Measurements from ENCODE around the gene MAN1A1.

DNA sequence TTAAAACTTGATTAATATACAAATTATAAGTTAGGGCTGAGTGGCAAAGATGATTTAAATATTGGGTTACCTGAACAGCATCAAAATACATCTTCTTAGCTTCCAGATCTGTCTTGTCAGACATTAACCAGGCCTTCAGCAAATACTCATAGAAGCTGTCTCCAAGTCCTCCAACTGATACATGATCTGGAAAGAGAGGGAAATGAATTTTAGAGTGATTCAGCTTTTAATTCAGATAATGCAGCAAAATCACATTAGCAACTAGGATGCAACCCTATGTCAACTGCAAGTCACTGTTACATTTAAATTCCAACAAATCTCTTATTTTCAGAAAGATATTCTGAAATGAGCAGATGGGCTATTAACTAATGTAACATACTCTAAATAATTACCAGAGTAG, 155.9 kb downstream of the MAN1A1 start:
- no peak for TF ChIP-seq POLR2A (IDR thresholded peaks at IDR 0.05)
- TF ChIP-seq, protein P1, sequence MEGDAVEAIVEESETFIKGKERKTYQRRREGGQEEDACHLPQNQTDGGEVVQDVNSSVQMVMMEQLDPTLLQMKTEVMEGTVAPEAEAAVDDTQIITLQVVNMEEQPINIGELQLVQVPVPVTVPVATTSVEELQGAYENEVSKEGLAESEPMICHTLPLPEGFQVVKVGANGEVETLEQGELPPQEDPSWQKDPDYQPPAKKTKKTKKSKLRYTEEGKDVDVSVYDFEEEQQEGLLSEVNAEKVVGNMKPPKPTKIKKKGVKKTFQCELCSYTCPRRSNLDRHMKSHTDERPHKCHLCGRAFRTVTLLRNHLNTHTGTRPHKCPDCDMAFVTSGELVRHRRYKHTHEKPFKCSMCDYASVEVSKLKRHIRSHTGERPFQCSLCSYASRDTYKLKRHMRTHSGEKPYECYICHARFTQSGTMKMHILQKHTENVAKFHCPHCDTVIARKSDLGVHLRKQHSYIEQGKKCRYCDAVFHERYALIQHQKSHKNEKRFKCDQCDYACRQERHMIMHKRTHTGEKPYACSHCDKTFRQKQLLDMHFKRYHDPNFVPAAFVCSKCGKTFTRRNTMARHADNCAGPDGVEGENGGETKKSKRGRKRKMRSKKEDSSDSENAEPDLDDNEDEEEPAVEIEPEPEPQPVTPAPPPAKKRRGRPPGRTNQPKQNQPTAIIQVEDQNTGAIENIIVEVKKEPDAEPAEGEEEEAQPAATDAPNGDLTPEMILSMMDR (IDR thresholded peaks at IDR 0.05): no peak

Measured in esophagus squamous epithelium (tissue), 4 donors.